HepG2 (cell line): ENCODE results near the gene ATXN2. TPM values are rescaled to one million over a fixed set of nuclear protein-coding genes. Genes with fewer than 3 reads are reported as not detected.

Source experiments
- ATAC-seq: fragments of 200-7000 bp; cut with Tn5 transposase; 3 replicates; pipeline ENCODE4 v1.9.1; 2020; ENCODE audit warnings: mild to moderate bottlenecking, moderate library complexity
- BruUV-seq: library from RNA; stranded (reverse); fragments of 400-500 nt; replicated peaks from 2 replicates; lab custom pipeline; 2021; lab: Mats Ljungman, UMichigan
- CTCF ChIA-PET: fragments of 300-600 bp; formaldehyde crosslinking; extraction: SDS; loops from one replicate; lab custom pipeline; 2021; ENCODE audit warnings: low total read pairs, inconsistent platforms, low intra/inter-chr PET ratio; lab: Yijun Ruan, JAX
- POLR2A ChIA-PET: fragments of 350-600 bp; sonication (Branson Sonifier 250); formaldehyde crosslinking; loops from one replicate; lab custom pipeline; 2020; ENCODE audit warnings: antibody characterized with exemption, inconsistent platforms; lab: Yijun Ruan, JAX
- DNase-seq: peaks from one replicate; pipeline ENCODE4 v3.0.0-alpha.2; 2015; ENCODE audit warnings: low spot score
- FAIRE-seq: peaks from 3 replicates; lab custom pipeline; 2011; peaks lifted over from hg19 to GRCh38; lab: Jason Lieb, UNC
- H2AFZ ChIP-seq: one replicate; pipeline ENCODE4 v1.6.1; 2011; ENCODE audit warnings: low read length, inconsistent platforms
- H3K27ac ChIP-seq: fragments of 300-600 bp; 3 replicates; pipeline ENCODE4 v1.8.0; 2011; ENCODE audit warnings: mixed run types, mild to moderate bottlenecking, mixed read lengths, low read length, inconsistent platforms; ENCODE audit not compliant: insufficient read depth; ENCODE audit errors: extremely low read length
- H3K27me3 ChIP-seq, 2 experiments: fragments of 200-600 bp in 1 of 2; 2 replicates in 1 of 2; 3 replicates in 1 of 2; pipeline versions ENCODE4 v1.6.0 to v1.8.0; 2011; ENCODE audit warnings: low read length in 2 of 2, mild to moderate bottlenecking in 2 of 2, moderate library complexity in 2 of 2, inconsistent platforms in 1 of 2; ENCODE audit not compliant: insufficient read depth in 2 of 2, control insufficient read depth in 1 of 2
- H3K36me3 ChIP-seq, 2 experiments: fragments of 200-600 bp in 1 of 2; replicated peaks in 1 of 2; 2 replicates in 1 of 2; 3 replicates in 1 of 2; pipeline versions ENCODE4 v1.5.1 to v1.8.0; 2011; ENCODE audit warnings: low read length in 2 of 2, inconsistent platforms in 1 of 2; ENCODE audit not compliant: insufficient read depth in 2 of 2, control insufficient read depth in 1 of 2
- H3K4me1 ChIP-seq: 2 replicates; pipeline ENCODE4 v1.5.1; 2012; ENCODE audit warnings: low read length, inconsistent platforms; ENCODE audit not compliant: insufficient read depth
- H3K4me2 ChIP-seq: 2 replicates; pipeline ENCODE4 v1.6.0; 2011; ENCODE audit warnings: low read depth, low read length, inconsistent platforms
- H3K4me3 ChIP-seq, 3 experiments: fragments of 200-600 bp in 1 of 3; sonication (generic), shearing (Covaris generic) in 1 of 3; replicated peaks in 1 of 3; 2 replicates each; pipeline ENCODE4 v1.5.1; 2011 to 2016; ENCODE audit warnings: low read length in 3 of 3, inconsistent platforms in 2 of 3, low read depth in 2 of 3, mild to moderate bottlenecking in 2 of 3, control low read depth in 1 of 3, mixed read lengths in 1 of 3; ENCODE audit not compliant: insufficient read depth in 1 of 3
- H3K79me2 ChIP-seq: one replicate; pipeline ENCODE4 v1.6.1; 2011; ENCODE audit warnings: low read length, inconsistent platforms; ENCODE audit not compliant: insufficient read depth
- H3K9ac ChIP-seq: 2 replicates; pipeline ENCODE4 v1.6.0; 2011; ENCODE audit warnings: mild to moderate bottlenecking, low read depth, low read length, inconsistent platforms; ENCODE audit not compliant: insufficient read depth
- H3K9me3 ChIP-seq: 2 replicates; pipeline ENCODE4 v1.5.1; 2012; ENCODE audit warnings: mild to moderate bottlenecking, low read length
- H4K20me1 ChIP-seq: 2 replicates; pipeline ENCODE4 v1.6.0; 2011; ENCODE audit warnings: inconsistent platforms, mild to moderate bottlenecking, low read length, moderate library complexity; ENCODE audit not compliant: insufficient read depth
- BCL6 ChIP-seq: IDR thresholded peaks from 2 replicates; pipeline ENCODE4 v1.6.1; 2016; ENCODE audit warnings: missing genetic modification reagents, missing compliant biosample characterization
- CBX5 ChIP-seq: sonication (generic); formaldehyde crosslinking; IDR thresholded peaks from 2 replicates; pipeline ENCODE4 v1.4.0; 2020; ENCODE audit warnings: missing genetic modification reagents, borderline replicate concordance
- ETS1 ChIP-seq: sonication (generic); formaldehyde crosslinking; IDR thresholded peaks from 2 replicates; pipeline ENCODE4 v1.4.0; 2020; ENCODE audit warnings: missing genetic modification reagents
- GPN1 ChIP-seq: sonication (generic); formaldehyde crosslinking; IDR thresholded peaks from 2 replicates; pipeline ENCODE4 v1.5.1; 2020; ENCODE audit warnings: missing genetic modification reagents, borderline replicate concordance
- HOXD1 ChIP-seq: sonication (generic); formaldehyde crosslinking; IDR thresholded peaks from 2 replicates; pipeline ENCODE4 v1.5.0; 2020; ENCODE audit warnings: missing genetic modification reagents
- KLF6 ChIP-seq: IDR thresholded peaks from 2 replicates; pipeline ENCODE4 v1.8.0; 2016; ENCODE audit warnings: missing biosample characterization, missing genetic modification reagents
- MED1 ChIP-seq: sonication (generic); formaldehyde crosslinking; IDR thresholded peaks from 2 replicates; pipeline ENCODE4 v1.4.0; 2020; ENCODE audit warnings: missing genetic modification reagents
- PHB2 ChIP-seq: fragments of 450-650 bp; IDR thresholded peaks from 2 replicates; pipeline ENCODE4 v1.6.1; 2018; ENCODE audit not compliant: partially characterized antibody
- SALL2 ChIP-seq: sonication (generic); formaldehyde crosslinking; IDR thresholded peaks from 2 replicates; pipeline ENCODE4 v1.8.1; 2023; ENCODE audit warnings: mild to moderate bottlenecking, missing genetic modification reagents, inconsistent platforms
- SMARCE1 ChIP-seq: fragments of 450-650 bp; IDR thresholded peaks from 2 replicates; pipeline ENCODE4 v1.6.1; 2017; ENCODE audit warnings: borderline replicate concordance
- SOX5 ChIP-seq: IDR thresholded peaks from 2 replicates; pipeline ENCODE4 v1.6.1; 2016; ENCODE audit warnings: borderline replicate concordance
- THAP9 ChIP-seq: sonication (generic); formaldehyde crosslinking; IDR thresholded peaks from 2 replicates; pipeline ENCODE4; 2020; ENCODE audit warnings: missing genetic modification reagents, mild to moderate bottlenecking, borderline replicate concordance
- ZFAT ChIP-seq: sonication (generic); formaldehyde crosslinking; conservative IDR thresholded peaks from 2 replicates; pipeline ENCODE4 v1.8.1; 2023; ENCODE audit warnings: missing genetic modification reagents, inconsistent platforms
- ZKSCAN1 ChIP-seq: fragments of 150-350 bp; IDR thresholded peaks from 2 replicates; pipeline ENCODE4 v1.6.1; 2014; ENCODE audit warnings: low read length
- ZNF782 ChIP-seq: sonication (generic); formaldehyde crosslinking; IDR thresholded peaks from 2 replicates; pipeline ENCODE4 v1.4.0; 2020; ENCODE audit warnings: missing genetic modification reagents, mild to moderate bottlenecking, borderline replicate concordance
- in situ Hi-C: cut with HindIII; loops from 2 replicates; pipeline ENCODE4 v1.10.0; 2017; ENCODE audit warnings: low pct_unique_long_range_greater_than_20kb; ENCODE audit not compliant: extremely low pct_ligation_motif_present
- intact Hi-C: fragments of 100-400 bp; cut with micrococcal nuclease; formaldehyde crosslinking; loops from one replicate; pipeline ENCODE4 v1.10.0; 2022; ENCODE audit not compliant: unreplicated experiment
- polyA plus RNA-seq, 8 experiments: library from polyadenylated mRNA; depleted of rRNA in 3 of 8; stranded (reverse) in 7 of 8; unstranded in 1 of 8; fragments of >200 nt; fragmentation: Illumina TruSeq in 4 of 8; extraction: Trizol in 4 of 8; gene quantifications; 2 replicates each; pipeline versions ENCODE4 v1.2.1 to v1.2.3, GENCODE V29; 2011 to 2016; ENCODE audit warnings: low read depth in 4 of 8, missing spikeins in 1 of 8, mixed read lengths in 1 of 8; ENCODE audit not compliant: insufficient read depth in 1 of 8
- total RNA-seq, 5 experiments: library from RNA; depleted of rRNA; stranded (reverse); fragments of >200 nt; fragmentation: Illumina TruSeq; extraction: Trizol; gene quantifications; 2 replicates each; pipeline ENCODE4 v1.2.3, GENCODE V29; 2016; ENCODE audit warnings: low read depth in 1 of 5
- TF ChIP-seq, protein P1 (sequence below): IDR thresholded peaks from 2 replicates; pipeline ENCODE4 v1.6.1; 2016; ENCODE audit warnings: missing genetic modification reagents, missing compliant biosample characterization
- TF ChIP-seq, protein P2 (sequence below): sonication (generic); formaldehyde crosslinking; IDR thresholded peaks from 2 replicates; pipeline ENCODE4 v1.9.0; 2022; ENCODE audit warnings: missing genetic modification reagents, mild to moderate bottlenecking, borderline replicate concordance

Gene ATXN2
- total and polyA plus RNA-seq, 2 of the 13 experiments (the other 11 are each of a cell fraction or from before 2014, with no cell fraction given), result 18.1 to 27.1 TPM

- ChIA-PET CTCF (no interaction called here), POLR2A (no interaction called here)
- Histone ChIP-seq H3K79me2 (no peaks in the 10 kb centered on the region), H3K9me3 (no peaks in the 10 kb centered on the region), H3K9ac (no peak overlapping the region), H3K27ac (no peak overlapping the region), H3K4me1 (peaks cover 3% of the 10 kb centered on the region), H3K4me3 (no peak overlapping the region), H4K20me1 (0 out of 2 replicates have a peak, but pooled peaks cover 3% of the 10 kb centered on the region), H3K36me3 (peaks cover 8 to 48% of the 10 kb centered on the region in 2 experiments), H2AFZ (no peak overlapping the region), H3K27me3 (no peaks in the 10 kb centered on the region), H3K4me2 (no peak overlapping the region)
- DNase-seq, result no peak
- BruUV-seq, result no TSS peak
- no peak for FAIRE-seq
- in situ Hi-C loops (no loop called here), intact Hi-C loops (no loop called here)
- no peak for ATAC-seq
- TF ChIP-seq SALL2, result no peak
- no peak for TF ChIP-seq PHB2
- TF ChIP-seq CBX5, result no peak
- no peak for TF ChIP-seq MED1
- TF ChIP-seq KLF6 (CRISPR knock-in tag), result no peak
- no peak for TF ChIP-seq ZNF782 (CRISPR knock-in tag)
- no peak for TF ChIP-seq HOXD1 (CRISPR knock-in tag)
- TF ChIP-seq ZFAT, result no peak
- no peak for TF ChIP-seq SOX5 (CRISPR knock-in tag)
- no peak for TF ChIP-seq ETS1 (CRISPR knock-in tag)
- TF ChIP-seq, protein P1, sequence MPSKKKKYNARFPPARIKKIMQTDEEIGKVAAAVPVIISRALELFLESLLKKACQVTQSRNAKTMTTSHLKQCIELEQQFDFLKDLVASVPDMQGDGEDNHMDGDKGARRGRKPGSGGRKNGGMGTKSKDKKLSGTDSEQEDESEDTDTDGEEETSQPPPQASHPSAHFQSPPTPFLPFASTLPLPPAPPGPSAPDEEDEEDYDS, result no peak
- TF ChIP-seq, protein P2, sequence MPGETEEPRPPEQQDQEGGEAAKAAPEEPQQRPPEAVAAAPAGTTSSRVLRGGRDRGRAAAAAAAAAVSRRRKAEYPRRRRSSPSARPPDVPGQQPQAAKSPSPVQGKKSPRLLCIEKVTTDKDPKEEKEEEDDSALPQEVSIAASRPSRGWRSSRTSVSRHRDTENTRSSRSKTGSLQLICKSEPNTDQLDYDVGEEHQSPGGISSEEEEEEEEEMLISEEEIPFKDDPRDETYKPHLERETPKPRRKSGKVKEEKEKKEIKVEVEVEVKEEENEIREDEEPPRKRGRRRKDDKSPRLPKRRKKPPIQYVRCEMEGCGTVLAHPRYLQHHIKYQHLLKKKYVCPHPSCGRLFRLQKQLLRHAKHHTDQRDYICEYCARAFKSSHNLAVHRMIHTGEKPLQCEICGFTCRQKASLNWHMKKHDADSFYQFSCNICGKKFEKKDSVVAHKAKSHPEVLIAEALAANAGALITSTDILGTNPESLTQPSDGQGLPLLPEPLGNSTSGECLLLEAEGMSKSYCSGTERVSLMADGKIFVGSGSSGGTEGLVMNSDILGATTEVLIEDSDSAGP (CRISPR knock-in tag), result no peak
- TF ChIP-seq GPN1 (CRISPR knock-in tag), result no peak
- TF ChIP-seq SMARCE1, result no peak
- TF ChIP-seq THAP9 (CRISPR knock-in tag), result no peak
- no peak for TF ChIP-seq ZKSCAN1
- no peak for TF ChIP-seq BCL6 (CRISPR knock-in tag)
Measured at GRCh38 chr12:111462210-111462769, 136.8 kb downstream of the ATXN2 start.
